HG03175 (cell line): Measurements from ENCODE around the gene NEUROD1.
A peak's percentile ranks its signal among the peaks of the same experiment; 100 is the strongest.

Experiments
- ATAC-seq: cut with Tn5 transposase; IDR thresholded peaks from one replicate; pipeline ENCODE4 v1.9.1; 2021; ENCODE audit warnings: mild to moderate bottlenecking, moderate library complexity; ENCODE audit not compliant: unreplicated experiment

The NEUROD1 gene

DNA sequence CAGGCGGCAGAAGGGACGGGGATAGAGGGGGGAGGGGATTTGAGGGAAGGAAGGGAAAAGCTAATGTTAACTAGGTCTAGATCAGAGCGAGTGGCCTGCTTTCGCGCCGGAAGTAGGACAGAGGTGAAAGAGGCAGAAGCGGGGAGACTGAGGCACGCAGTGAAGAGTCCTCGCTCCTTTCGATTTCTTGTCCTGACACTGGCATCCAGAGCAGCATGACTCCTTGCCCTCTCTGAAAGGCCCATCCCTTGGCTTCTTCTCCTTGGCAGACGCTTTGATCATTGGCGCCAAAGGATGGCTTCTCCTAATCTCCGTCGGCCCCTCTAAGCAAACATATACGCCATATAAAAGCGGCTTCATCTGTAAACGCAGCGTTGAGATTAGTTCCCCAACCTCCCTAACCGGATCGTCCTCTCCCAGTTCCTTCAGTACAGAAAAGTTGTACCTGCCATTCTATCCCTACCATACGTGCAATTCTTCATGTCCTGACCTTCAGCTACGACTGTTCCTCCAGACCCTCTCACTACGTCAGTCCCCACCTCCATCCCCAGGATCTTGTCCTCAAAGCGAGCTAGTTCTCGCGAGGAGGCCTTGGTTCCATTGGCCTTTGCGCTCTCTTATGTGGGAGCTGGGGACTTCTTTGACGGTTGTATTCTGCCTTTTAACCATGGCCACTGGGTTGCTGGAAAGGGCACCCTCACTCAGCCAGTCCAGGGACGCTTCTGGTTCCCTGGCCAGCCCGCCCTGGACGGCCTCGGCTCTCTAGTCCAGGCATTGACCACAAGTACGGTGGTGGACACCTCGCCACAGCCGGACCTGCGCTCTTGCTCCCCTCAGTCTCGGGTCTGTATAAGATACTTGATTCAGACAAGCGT is 857 bp upstream of the NEUROD1 start:
- no peak for ATAC-seq

- no peak for ATAC-seq
Observed at GRCh38 chr2:181679544-181679979, 755 bp downstream of the NEUROD1 start.

GRCh38 chr2:181678861-181679543 is 1.3 kb downstream of the NEUROD1 start:
- ATAC-seq = no peak

DNA sequence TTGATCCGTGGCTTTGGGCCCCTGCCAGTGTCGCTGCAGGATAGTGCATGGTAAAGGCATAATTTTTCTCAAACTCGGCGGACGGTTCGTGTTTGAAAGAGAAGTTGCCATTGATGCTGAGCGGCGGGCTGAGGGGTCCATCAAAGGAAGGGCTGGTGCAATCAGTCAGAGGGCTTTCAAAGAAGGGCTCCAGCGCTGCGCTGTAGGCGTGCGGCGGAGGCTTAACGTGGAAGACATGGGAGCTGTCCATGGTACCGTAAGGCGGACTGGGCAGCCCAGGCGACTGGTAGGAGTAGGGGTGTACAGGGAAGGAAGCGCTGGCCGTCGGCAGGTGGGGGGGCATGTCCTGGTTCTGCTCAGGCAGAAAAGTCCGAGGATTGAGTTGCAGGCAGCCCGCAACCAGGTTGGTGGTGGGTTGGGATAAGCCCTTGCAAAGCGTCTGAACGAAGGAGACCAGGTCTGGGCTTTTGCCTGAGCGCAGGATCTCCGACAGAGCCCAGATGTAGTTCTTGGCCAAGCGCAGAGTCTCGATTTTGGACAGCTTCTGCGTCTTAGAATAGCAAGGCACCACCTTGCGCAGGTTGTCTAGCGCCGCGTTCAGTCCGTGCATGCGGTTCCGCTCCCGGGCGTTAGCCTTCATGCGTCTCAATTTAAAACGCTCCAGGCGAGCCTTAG is 2.3 kb downstream of the NEUROD1 start:
- peak; percentile 42 for ATAC-seq

DNA sequence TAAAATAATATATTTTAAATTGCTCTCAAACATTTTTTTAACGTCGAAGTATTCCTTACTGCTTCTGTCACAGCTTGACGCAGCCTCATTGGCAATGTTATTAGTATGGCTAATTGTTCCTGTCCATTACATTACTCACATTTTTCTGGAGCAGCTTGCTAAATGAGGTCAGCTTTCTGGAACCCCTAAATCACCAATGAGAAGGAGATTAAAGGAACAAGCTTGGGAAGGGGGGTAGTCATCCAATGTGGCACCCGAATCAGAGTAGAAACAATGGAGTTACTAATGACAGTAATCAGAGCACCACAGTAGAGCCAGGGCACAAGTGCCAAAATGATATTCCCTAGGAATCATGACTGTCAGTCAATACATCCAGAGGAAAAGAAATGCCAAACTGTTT is 5.1 kb downstream of the NEUROD1 start:
- no peak for ATAC-seq

DNA sequence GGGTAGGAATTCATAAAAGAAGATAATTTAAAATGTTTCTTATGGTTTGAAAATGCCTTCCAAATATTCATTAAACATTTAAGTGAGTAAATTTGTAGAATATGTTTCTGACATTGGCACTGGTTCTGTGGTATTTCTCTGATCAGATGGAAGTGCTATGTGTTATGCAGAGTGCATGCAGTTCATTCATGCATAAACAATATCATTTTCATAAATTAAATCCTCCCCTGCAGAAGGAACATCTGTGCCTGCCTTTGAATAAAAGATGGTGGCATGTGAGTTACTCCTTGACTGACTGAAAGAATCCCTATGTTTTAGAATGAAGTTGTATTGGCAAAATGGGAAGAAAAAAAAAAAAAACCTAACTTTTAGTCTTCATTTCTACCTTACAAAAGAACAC is 5.9 kb downstream of the NEUROD1 start:
- no peak for ATAC-seq

DNA sequence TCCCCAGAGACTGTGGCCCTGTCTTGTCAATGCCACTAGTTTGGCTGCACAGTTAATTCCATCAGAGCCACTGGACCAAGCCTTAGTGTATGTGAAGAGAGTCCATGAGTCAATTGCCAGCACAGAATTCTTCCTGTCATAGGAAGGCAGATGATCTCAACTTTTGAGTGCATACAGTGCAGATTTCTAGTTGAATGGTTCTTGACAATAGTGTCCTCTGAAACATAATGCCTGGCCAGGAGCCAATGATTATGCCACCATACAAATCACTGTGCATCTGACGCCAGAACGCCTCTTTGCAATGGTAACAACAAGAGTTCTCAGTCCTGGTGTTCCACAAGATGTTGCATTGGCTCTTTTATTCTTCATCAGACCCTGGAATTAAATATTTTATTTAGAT is 7.1 kb downstream of the NEUROD1 start:
- ATAC-seq = peak; percentile 14

- peak; percentile 78 for ATAC-seq
Observed at GRCh38 chr2:181672255-181673008, 7.9 kb downstream of the NEUROD1 start.

DNA sequence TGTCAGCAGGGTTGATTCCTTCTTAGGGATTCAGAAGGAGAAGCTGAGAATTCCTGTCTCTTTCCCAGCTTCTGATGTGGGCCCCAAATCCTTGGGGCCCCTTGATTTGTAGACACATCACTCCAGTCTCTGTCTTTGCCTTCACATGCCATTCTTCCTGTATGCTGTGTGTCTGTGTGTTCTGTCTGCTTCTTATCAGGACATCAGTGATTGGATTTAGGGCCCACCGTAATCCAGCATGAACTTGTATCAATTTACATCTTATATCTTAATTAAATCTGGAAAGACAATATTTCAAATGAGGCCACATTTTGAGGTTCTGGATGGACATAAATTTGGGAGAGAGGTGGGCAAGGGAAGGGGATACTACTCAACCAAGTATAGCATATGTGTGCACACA is 9.7 kb downstream of the NEUROD1 start:
- ATAC-seq = no peak

GRCh38 chr2:181667234-181667633 is 13.1 kb downstream of the NEUROD1 start:
- ATAC-seq = no peak

DNA sequence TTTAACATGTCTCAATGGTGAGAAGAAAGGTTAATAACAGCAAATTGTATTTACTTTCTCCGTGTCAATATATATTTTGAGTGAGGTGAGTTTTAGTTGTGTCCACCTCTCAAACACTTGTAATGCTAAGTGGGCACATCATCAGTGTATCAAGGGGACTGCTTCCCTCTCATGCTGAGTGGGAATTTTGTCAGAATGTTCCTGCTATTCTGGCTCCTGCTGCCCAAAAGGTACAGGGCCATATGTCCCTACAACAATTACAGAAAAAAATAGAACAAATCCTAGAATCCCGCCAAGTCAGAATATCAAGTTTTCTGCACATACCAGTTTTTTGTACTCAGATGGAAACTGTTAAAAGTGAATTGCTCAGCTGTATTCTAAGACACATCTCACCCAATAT is 18.0 kb downstream of the NEUROD1 start:
- ATAC-seq = no peak

- no peak for ATAC-seq
Observed at GRCh38 chr2:181660181-181660580, 20.1 kb downstream of the NEUROD1 start.

DNA sequence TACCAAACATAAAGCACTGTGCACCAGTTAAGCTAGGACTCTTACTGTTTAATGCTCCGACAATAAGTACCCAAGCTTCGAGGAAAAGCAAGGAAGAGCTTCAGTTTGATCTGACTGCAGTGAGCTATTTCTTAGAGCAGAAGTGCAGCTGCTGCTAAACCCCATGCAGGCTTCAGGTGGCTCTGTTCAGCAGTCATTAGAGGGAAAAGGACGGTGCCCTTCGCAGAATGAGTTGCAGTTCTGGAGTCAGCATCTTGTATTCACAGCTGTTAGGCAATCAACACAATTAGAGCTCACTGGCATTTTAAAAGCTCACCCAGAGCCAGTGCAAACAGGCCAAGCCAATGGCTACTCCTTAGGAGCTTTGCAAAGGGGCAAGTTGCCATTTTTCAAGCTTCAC is 21.9 kb downstream of the NEUROD1 start:
- no peak for ATAC-seq

DNA sequence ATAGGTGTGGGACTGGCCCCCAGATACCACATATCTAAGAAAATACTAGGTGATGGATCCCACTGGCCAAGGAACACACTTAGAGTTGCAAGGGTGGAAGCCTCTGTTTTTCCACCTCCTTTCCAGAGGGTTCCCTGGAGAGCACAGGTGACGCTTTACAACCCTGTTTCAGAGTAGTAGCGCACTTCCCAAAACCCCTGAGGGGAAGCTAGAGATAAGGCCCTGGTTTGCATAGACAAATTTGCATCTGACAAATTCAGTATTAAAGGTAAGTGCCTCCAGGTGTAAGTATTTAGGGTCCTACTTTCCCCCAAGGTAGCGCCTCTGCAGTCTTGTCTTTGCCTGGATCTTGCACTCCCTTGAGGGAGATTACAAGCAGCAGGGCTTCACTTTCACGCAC is 22.9 kb downstream of the NEUROD1 start:
- no peak for ATAC-seq

GRCh38 chr2:181656450-181657291 is 23.6 kb downstream of the NEUROD1 start, which contains the start of gene CERKL:
CERKL (minus strand) TSS chr2:181657105; CDS start chr2:181657006, 99 bp downstream.
- ATAC-seq = peak; percentile 92

GRCh38 chr2:181655519-181655918 is 24.8 kb downstream of the NEUROD1 start:
- no peak for ATAC-seq

- no peak for ATAC-seq
Observed at GRCh38 chr2:181649436-181649979, 30.8 kb downstream of the NEUROD1 start.

DNA sequence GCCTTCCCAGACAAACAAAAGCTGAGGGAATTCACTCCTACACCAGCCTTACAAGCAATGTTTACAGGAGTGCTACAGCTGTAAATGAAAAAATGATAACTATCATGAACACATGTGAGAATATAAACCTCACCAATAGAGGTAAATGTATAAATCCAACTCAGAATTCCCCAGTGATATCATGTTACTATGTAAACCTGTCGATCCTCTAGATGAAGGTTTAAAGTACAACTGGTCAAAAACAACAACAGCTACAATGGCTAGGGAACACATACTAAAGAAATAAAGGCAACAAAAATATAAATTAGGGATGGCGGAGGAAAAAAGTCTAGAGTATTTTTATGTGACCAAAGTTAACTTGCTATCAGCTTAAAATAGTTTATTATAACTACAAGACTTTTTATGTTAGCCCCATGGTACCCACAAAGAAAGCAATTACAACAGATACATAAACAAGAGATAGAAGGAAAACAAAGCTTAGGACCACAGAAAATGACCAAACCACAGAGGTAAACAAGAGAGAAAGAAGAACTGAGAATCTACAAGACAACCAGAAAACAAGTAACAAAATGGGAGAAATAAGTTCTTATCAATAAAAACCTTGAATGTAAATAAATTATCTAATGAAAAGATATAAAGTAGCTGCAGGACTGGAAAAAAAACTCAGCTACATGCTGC is 31.7 kb downstream of the NEUROD1 start:
- no peak for ATAC-seq

GRCh38 chr2:181646415-181646987 is 33.8 kb downstream of the NEUROD1 start:
- peak; percentile 50 for ATAC-seq
